GM21737 (cell line): Measurements from ENCODE around the gene GPR161.
A peak's percentile ranks its signal among the peaks of the same experiment; 100 is the strongest.
"Not testable (repeated sequence)": the region's sequence is repeated elsewhere in the genome, so short reads cannot be mapped to it uniquely, and the experiment has no call there.

ENCODE experiments used
- ATAC-seq: cut with Tn5 transposase; IDR thresholded peaks from one replicate; pipeline ENCODE4 v1.9.1; 2021; ENCODE audit warnings: mild to moderate bottlenecking, moderate library complexity; ENCODE audit not compliant: unreplicated experiment

Gene GPR161

GRCh38 chr1:168089979-168090337 lies 46.8 kb downstream of the GPR161 start:
- no peak for ATAC-seq

DNA sequence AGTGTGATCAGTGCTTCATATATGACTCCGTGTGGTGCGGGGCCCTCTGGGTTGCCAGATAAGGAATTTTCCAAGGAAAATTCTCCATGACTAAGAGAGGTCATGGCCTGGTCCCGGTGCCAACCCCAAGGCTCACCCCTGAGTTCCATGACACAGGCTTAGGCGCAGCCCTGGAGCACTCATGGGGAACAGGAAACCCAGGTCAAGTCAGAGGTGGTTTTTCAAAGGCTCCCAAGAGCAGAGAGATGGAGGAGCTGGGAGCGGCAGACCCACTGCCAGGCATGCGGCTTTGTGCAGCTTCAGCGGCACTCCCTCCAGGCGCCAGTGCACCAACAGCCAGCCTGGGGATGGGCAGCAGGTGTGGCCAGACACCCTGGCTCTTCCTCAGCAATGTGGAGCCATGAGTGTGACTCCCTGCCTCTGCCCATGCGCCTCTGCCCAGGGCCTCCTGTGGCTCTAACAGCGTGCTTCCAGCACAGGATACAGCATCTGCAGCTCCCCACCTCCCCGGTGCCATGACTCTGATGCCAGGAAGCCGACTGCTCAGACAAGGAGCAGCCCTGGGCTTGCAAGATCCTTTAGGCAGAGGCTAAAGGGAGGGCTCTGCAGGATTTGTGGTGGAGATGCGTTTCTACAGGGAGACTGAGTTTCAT lies 47.3 kb downstream of the GPR161 start:
- no peak for ATAC-seq

GRCh38 chr1:168088511-168089325 lies 48.0 kb downstream of the GPR161 start:
- ATAC-seq, result no peak

DNA sequence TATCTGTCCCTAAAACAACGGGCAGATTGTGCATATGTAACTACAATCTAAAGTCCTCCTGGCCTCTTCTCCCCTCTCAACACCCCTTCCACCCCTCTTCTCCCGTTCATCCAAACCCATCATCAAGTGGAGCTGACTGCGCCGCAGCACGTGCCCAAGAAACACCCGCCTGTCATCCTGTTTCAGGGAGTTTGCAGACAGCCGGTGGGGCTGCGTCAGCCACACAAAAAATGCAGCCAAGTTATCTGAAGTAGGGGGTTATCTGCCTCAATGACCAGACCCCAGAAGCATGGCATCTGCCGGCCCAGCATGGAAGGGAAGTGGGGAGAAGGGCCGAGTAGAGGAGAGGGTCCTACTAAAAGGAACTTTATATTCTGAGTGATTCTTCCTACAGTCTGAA lies 49.0 kb downstream of the GPR161 start:
- ATAC-seq, result no peak

DNA sequence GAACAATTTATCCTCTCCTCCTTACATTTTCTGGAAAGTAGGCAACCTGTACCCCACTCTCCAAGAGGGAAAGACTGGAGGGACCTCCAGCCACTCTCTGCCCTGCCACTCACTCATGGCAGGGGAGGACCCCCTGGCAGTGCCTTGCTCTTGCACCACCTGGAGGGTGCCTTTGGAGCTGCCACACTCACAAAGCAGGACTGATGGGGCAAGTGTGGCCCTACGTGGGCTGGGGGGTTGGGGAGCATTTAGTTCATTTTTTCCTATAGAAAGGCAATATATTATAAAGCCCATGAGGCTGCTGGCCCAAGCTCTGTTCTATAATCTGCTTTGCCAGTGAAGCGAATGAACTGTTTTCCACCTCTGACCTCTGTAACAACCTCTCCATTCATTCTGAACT lies 50.3 kb downstream of the GPR161 start:
- no peak for ATAC-seq

DNA sequence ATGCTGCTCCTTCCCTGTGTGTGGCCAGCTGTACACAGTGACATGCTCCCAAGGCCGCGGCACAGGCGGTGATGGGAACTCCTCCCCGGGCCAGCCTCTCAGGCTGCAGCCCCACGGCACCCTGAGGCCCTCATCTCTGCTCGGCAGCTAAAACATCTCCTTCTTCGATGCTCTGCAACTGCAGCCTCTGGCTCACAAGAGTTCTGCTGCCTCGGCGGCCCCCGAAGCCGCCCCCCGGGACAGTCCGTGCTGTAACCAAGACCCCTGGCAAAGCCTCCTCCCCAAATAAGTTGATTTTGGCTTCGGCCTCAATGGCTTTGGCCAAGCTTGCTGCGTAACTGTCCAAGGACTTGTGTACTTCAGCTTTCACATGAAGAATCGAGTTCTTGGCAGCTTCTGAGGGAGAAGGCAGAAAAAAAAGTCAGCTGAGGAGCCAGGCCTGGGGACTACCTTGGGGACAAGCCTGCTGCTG lies 51.3 kb downstream of the GPR161 start:
- no peak for ATAC-seq

DNA sequence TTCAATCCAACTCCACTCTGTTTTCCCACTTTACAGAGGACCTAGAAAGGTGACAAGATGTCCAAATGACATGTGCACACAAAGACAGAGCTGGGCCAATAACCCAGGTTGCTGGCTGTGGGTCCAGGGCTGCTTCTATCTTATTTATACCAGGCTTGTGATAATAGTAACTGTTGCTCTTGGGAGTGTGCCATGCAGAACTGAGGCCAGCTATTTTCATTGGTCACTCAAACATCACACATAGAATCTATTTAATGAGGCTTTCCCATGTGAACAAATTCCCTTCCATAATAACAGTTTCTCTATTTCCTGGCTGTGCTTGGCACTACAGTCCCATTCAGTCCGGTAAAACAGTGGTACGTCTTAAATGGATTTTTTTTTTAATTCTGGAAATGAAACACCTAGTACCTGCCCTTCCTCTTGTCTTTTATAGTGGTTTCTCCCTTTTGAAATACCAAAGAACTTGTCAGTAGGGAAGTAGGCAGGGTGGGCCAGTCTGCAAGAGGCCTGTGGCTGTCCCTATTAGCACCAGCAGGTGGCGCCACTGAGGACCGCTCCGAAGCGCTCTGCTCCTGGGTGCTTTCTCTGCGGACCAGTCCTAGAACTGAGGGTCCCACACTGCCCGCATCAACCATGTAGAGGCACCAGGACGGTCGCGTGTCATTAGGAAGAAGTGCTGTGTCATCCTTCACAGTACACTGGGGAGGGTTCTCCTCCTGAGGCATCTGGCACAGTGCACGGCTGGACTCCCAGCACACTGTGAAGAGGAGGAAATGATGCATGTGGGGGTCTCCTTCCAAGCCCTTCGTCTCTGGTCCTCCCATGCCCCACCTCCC lies 52.1 kb downstream of the GPR161 start:
- ATAC-seq, result peak; percentile 48

- ATAC-seq, result no peak
These were observed 53.0 kb downstream of the GPR161 start for GRCh38 chr1:168083456-168084325.

DNA sequence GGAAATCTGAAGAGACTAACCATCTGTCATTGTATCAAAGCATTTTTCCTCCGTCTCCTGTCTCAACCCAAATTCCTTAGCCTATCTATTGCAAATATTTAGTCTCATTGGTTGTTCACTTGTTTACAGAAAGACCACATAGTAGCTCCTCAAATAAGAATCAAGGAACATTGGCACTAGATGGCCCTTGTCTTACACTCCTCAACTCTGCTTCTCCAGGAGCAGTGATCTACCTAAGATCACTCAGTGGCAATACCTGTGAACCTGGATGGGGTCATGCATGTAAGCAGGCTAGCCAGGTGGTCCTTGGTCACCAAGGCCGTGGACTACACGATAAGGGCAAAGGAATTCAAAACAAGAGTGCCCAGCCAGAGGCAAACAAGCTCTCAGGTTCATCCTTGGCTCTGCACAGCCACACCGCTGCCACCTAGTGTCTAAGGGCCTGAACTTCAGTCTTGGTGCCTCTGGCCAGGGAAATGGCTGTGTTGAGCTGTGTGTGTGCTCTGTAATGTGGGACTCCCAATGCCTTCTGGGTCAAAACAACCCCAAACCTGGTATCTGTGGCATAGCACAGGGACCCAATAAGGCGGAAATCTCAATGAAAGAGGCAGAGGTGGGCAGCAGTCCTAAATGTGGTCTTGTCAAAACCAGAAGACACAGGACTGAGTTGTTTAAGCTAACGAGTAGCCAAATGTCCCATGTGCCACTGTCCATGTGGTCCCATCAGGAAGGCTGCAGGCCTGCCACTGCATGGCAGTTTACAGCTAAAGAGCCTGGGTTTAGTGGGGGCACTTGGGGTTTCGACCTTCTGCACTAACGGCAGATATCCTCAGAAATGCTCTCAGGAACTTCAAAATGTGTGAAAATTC lies 54.5 kb downstream of the GPR161 start:
- ATAC-seq, result peak; percentile 76

DNA sequence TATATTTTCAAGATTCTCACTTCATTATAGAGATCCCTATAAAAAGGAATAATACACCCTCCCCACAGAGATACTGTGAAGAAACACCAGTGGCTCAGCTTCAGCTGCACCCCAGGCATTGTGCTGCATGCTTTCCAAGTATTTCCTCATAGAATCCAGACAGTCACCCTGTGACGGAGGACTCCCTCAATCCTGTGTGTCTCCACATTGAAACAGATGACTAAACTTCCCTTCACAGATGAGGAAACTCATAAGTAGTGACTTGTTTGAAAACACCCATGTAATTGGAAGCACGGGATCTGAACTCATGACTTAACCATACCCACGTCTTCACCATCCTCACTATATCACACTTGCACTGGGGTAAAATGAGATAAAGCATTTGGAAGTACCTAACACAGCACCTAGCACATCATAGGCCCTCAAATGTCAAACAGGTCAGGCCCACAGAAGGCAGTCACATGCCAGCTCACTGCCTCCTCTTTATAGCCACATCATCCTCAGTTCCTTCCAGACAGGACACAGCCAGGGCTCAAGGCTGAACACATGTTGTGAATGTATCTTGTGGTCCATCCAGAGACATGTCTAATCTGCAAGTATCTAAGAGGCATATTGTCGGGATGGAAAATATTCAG lies 55.2 kb downstream of the GPR161 start:
- no peak for ATAC-seq

DNA sequence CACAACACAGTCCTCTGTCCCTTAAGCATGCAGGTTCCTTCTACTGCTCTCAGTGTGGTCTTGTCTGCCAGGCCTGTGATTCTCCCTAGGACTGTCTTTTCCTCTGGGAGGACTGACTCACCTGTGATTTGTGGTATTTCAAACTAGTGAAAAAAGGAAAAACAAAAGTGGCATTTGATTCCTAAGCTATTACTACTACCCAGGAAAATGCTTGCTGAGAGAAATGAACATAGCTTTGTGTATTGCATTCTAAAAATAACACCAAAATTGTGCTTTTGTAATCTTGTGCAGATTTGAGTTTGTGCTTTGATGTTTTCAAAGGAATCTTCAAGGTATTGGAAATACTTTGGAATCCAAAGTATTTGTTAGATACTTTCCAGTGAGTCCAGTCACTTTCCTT lies 57.0 kb downstream of the GPR161 start:
- ATAC-seq, result no peak

- no peak for ATAC-seq
These were observed 67.3 kb downstream of the GPR161 start for GRCh38 chr1:168069384-168069783.

GRCh38 chr1:168065506-168065905 lies 71.2 kb downstream of the GPR161 start:
- no peak for ATAC-seq

- ATAC-seq, result no peak
These were observed 72.5 kb downstream of the GPR161 start for GRCh38 chr1:168064216-168064615.

GRCh38 chr1:168057921-168058320 lies 78.8 kb downstream of the GPR161 start:
- ATAC-seq, result no peak

GRCh38 chr1:168057355-168057754 lies 79.4 kb downstream of the GPR161 start:
- ATAC-seq, result no peak

DNA sequence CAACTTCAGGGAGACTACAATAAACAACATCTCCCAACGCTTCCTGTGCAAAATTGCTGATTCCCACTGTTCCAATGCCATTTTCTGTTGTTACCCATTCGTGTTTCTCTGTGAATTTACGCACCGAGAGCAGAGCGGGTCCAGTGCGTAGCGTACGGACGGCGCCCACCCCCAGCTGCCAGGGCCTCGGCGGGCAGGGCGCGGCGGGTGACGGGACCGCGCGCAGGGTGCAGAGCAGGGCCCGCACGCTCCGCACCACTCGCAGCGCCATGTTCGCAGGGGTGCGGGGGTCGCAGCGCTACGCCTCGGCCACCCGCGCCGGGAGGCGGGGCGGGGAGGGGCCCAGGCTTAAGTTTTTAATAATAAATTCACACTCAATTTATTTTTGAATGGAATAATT lies 80.6 kb downstream of the GPR161 start:
- ATAC-seq, result not testable (repeated sequence)

- no peak for ATAC-seq
These were observed 82.6 kb downstream of the GPR161 start for GRCh38 chr1:168054117-168054516.

DNA sequence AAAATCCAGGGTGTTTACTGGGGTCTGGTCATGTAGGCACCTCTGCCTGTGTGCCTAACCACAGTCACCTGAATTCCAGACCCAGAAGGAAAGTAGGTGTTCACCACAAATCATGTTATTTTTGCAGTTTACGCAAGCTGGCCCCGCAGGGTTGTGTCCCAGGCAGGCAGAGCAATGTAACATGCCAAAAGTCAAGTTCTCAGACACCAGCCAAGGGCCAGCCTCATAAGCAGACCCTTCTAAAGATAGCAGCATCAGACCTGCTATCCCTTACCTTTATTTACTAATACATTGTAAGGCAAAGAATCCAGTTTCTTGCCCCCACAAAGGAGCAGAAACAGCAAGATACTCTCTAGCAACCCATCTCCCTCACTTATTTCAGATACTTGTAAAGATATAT lies 83.0 kb downstream of the GPR161 start:
- ATAC-seq, result no peak
